ENCODE measurements around the gene LGSN.
"Not testable (repeated sequence)": the region's sequence is repeated elsewhere in the genome, so short reads cannot be mapped to it uniquely, and the experiment has no call there.

The LGSN gene

GRCh38 chr6:63319939-63320338 is at the start of gene LGSN:
LGSN (minus strand) TSS chr6:63319983; CDS start chr6:63319943, 40 bp downstream.
- DNase-seq: no peak

GRCh38 chr6:63368347-63368746 is 48.6 kb upstream of the LGSN start:
- DNase-seq: no peak

GRCh38 chr6:63362500-63363120 is 42.8 kb upstream of the LGSN start:
- not testable (repeated sequence) for DNase-seq

GRCh38 chr6:63357384-63357783 is 37.6 kb upstream of the LGSN start:
- DNase-seq: not testable (repeated sequence)

GRCh38 chr6:63355632-63356031 is 35.8 kb upstream of the LGSN start:
- DNase-seq: no peak

- DNase-seq: no peak
These were observed 33.5 kb upstream of the LGSN start for GRCh38 chr6:63353286-63353630.

GRCh38 chr6:63352544-63353285 is 32.9 kb upstream of the LGSN start:
- no peak for DNase-seq

- no peak for DNase-seq
These were observed 32.3 kb upstream of the LGSN start for GRCh38 chr6:63352069-63352543.

- DNase-seq: no peak
These were observed 29.6 kb upstream of the LGSN start for GRCh38 chr6:63349401-63349800.

- no peak for DNase-seq
These were observed 29.1 kb upstream of the LGSN start for GRCh38 chr6:63348836-63349235.

GRCh38 chr6:63347599-63347998 is 27.8 kb upstream of the LGSN start:
- no peak for DNase-seq

GRCh38 chr6:63346217-63346835 is 26.5 kb upstream of the LGSN start:
- DNase-seq: no peak

GRCh38 chr6:63340351-63340750 is 20.6 kb upstream of the LGSN start:
- no peak for DNase-seq

- DNase-seq: not testable (repeated sequence)
These were observed 14.9 kb upstream of the LGSN start for GRCh38 chr6:63334652-63335051.

- DNase-seq: no peak
These were observed 13.7 kb upstream of the LGSN start for GRCh38 chr6:63333440-63333839.

GRCh38 chr6:63326630-63327029 is 6.8 kb upstream of the LGSN start:
- DNase-seq: not testable (repeated sequence)

- no peak for DNase-seq
These were observed 3.2 kb upstream of the LGSN start for GRCh38 chr6:63322981-63323380.

- no peak for DNase-seq
These were observed 2.0 kb upstream of the LGSN start for GRCh38 chr6:63321821-63322220.

- DNase-seq: no peak
These were observed 2.1 kb downstream of the LGSN start for GRCh38 chr6:63317641-63318040.

GRCh38 chr6:63316113-63316512 is 3.7 kb downstream of the LGSN start:
- no peak for DNase-seq

GRCh38 chr6:63313111-63313510 is 6.7 kb downstream of the LGSN start:
- no peak for DNase-seq

- no peak for DNase-seq
These were observed 12.1 kb downstream of the LGSN start for GRCh38 chr6:63307581-63308246.

GRCh38 chr6:63306420-63306819 is 13.4 kb downstream of the LGSN start:
- DNase-seq: no peak

GRCh38 chr6:63305277-63305676 is 14.5 kb downstream of the LGSN start:
- DNase-seq: no peak
